ENCODE measurements around the gene SAYSD1. TPM values are rescaled to one million over a fixed set of nuclear protein-coding genes. Genes with fewer than 3 reads are reported as not detected.

SAYSD1 gene
- total RNA-seq, 1 experiment from 2014 or later, result 13.9 TPM

GRCh38 chr6:39108041-39108839 is 6.7 kb downstream of the SAYSD1 start:
- DNase-seq (ENCODE audit: low read depth), result no peak

GRCh38 chr6:39107641-39108040 is 7.3 kb downstream of the SAYSD1 start:
- DNase-seq (ENCODE audit: low read depth), result no peak

- DNase-seq (ENCODE audit: low read depth), result no peak
These were observed 8.0 kb downstream of the SAYSD1 start for GRCh38 chr6:39107034-39107433.

- no peak for DNase-seq (ENCODE audit: low read depth)
These were observed 10.5 kb downstream of the SAYSD1 start for GRCh38 chr6:39104528-39104927.

GRCh38 chr6:39102821-39103136 is 12.2 kb downstream of the SAYSD1 start:
- DNase-seq (ENCODE audit: low read depth), result no peak

GRCh38 chr6:39102071-39102820 is 12.7 kb downstream of the SAYSD1 start:
- no peak for DNase-seq (ENCODE audit: low read depth)

GRCh38 chr6:39100358-39100757 is 14.6 kb downstream of the SAYSD1 start:
- no peak for DNase-seq (ENCODE audit: low read depth)

GRCh38 chr6:39095578-39095977 is 19.4 kb downstream of the SAYSD1 start:
- DNase-seq (ENCODE audit: low read depth), result no peak

GRCh38 chr6:39093149-39093708 is 21.8 kb downstream of the SAYSD1 start:
- no peak for DNase-seq (ENCODE audit: low read depth)

GRCh38 chr6:39092124-39092523 is 22.9 kb downstream of the SAYSD1 start:
- DNase-seq (ENCODE audit: low read depth), result no peak

- DNase-seq (ENCODE audit: low read depth), result no peak
These were observed 23.8 kb downstream of the SAYSD1 start for GRCh38 chr6:39091220-39091619.

- DNase-seq (ENCODE audit: low read depth), result no peak
These were observed 24.9 kb downstream of the SAYSD1 start for GRCh38 chr6:39090036-39090435.

GRCh38 chr6:39088331-39088730 is 26.7 kb downstream of the SAYSD1 start:
- DNase-seq (ENCODE audit: low read depth), result peak; percentile 65

- no peak for DNase-seq (ENCODE audit: low read depth)
These were observed 27.8 kb downstream of the SAYSD1 start for GRCh38 chr6:39087197-39087596.

- no peak for DNase-seq (ENCODE audit: low read depth)
These were observed 28.3 kb downstream of the SAYSD1 start for GRCh38 chr6:39086711-39087110.

- no peak for DNase-seq (ENCODE audit: low read depth)
These were observed 28.7 kb downstream of the SAYSD1 start for GRCh38 chr6:39086294-39086693.

GRCh38 chr6:39085129-39085797 is 29.7 kb downstream of the SAYSD1 start:
- DNase-seq (ENCODE audit: low read depth), result no peak

GRCh38 chr6:39084506-39084905 is 30.5 kb downstream of the SAYSD1 start:
- DNase-seq (ENCODE audit: low read depth), result no peak

- no peak for DNase-seq (ENCODE audit: low read depth)
These were observed 31.8 kb downstream of the SAYSD1 start for GRCh38 chr6:39083231-39083634.

- DNase-seq (ENCODE audit: low read depth), result no peak
These were observed 32.7 kb downstream of the SAYSD1 start for GRCh38 chr6:39082310-39082709.

- no peak for DNase-seq (ENCODE audit: low read depth)
These were observed 34.6 kb downstream of the SAYSD1 start for GRCh38 chr6:39080246-39080875.
